NCI-H146 treated with DMSO at 0.1 percent for 48 hours (cell line): ENCODE data around the gene ULBP1.
"Not testable (repeated sequence)": the region's sequence is repeated elsewhere in the genome, so short reads cannot be mapped to it uniquely, and the experiment has no call there.

Source experiments
- DNase-seq: peaks from one replicate; lab custom pipeline; 2025; ENCODE audit not compliant: unreplicated experiment; lab: John Stamatoyannopoulos, UW

Gene ULBP1

GRCh38 chr6:149969635-149970034 is 5.9 kb downstream of the ULBP1 start:
- no peak for DNase-seq

- DNase-seq, result not testable (repeated sequence)
Measured at GRCh38 chr6:149974394-149974793, 10.7 kb downstream of the ULBP1 start.

- no peak for DNase-seq
Measured at GRCh38 chr6:149974825-149975224, 11.1 kb downstream of the ULBP1 start.

- DNase-seq, result no peak
Measured at GRCh38 chr6:149975400-149975799, 11.7 kb downstream of the ULBP1 start.

GRCh38 chr6:149977221-149977620 is 13.5 kb downstream of the ULBP1 start:
- DNase-seq, result no peak

GRCh38 chr6:149978610-149979009 is 14.9 kb downstream of the ULBP1 start:
- no peak for DNase-seq

- DNase-seq, result no peak
Measured at GRCh38 chr6:149979293-149979692, 15.6 kb downstream of the ULBP1 start.

GRCh38 chr6:149983145-149983544 is 19.4 kb downstream of the ULBP1 start:
- DNase-seq, result no peak

GRCh38 chr6:149984773-149985172 is 21.0 kb downstream of the ULBP1 start:
- no peak for DNase-seq

- DNase-seq, result no peak
Measured at GRCh38 chr6:149985481-149985937, 21.8 kb downstream of the ULBP1 start.

GRCh38 chr6:149987602-149988107 is 23.9 kb downstream of the ULBP1 start:
- DNase-seq, result no peak

GRCh38 chr6:149988550-149989346 is 25.0 kb downstream of the ULBP1 start:
- DNase-seq, result no peak

- DNase-seq, result no peak
Measured at GRCh38 chr6:149990212-149990660, 26.5 kb downstream of the ULBP1 start.

GRCh38 chr6:149990661-149991471 is 27.1 kb downstream of the ULBP1 start:
- peak; percentile 26 for DNase-seq

GRCh38 chr6:149991472-149991795 is 27.7 kb downstream of the ULBP1 start:
- DNase-seq, result not testable (repeated sequence)

GRCh38 chr6:149991838-149992237 is 28.1 kb downstream of the ULBP1 start:
- DNase-seq, result no peak

GRCh38 chr6:149995235-149995750 is 31.6 kb downstream of the ULBP1 start:
- no peak for DNase-seq

- no peak for DNase-seq
Measured at GRCh38 chr6:149995971-149996370, 32.2 kb downstream of the ULBP1 start.

GRCh38 chr6:149999636-150000035 is 35.9 kb downstream of the ULBP1 start:
- no peak for DNase-seq

- DNase-seq, result no peak
Measured at GRCh38 chr6:150001295-150002008, 37.7 kb downstream of the ULBP1 start.

- DNase-seq, result no peak
Measured at GRCh38 chr6:150002710-150003109, 39.0 kb downstream of the ULBP1 start.
